ENCODE results near the gene RNPEPL1. TPM values are rescaled to one million over a fixed set of nuclear protein-coding genes. Genes with fewer than 3 reads are reported as not detected.
A peak's percentile ranks its signal among the peaks of the same experiment; 100 is the strongest.

The RNPEPL1 gene
- total and polyA plus RNA-seq, 10 of the 15 experiments (the other 5 are each of a cell fraction or from before 2014, with no cell fraction given) = 0.24 to 49.5 (median 6.8) TPM

GRCh38 chr2:240561325-240561971 lies 6.8 kb upstream of the RNPEPL1 start (continued):
- no peak for TF ChIP-seq IRF3 (IDR thresholded peaks at IDR 0.05)
- TF ChIP-seq TAF1 (IDR thresholded peaks at IDR 0.05; ENCODE audit: borderline replicate concordance, low read depth, low read length) = no peak
- TF ChIP-seq LARP7 (IDR thresholded peaks at IDR 0.05) = peak; percentile 10; the same call in 1 of the 2 replicates
- TF ChIP-seq ZNF207 (IDR thresholded peaks at IDR 0.05; ENCODE audit: borderline replicate concordance) = no peak
- peak; percentile 40; the same call in 1 of the 2 replicates for TF ChIP-seq SMARCA5 (IDR thresholded peaks at IDR 0.05)
- peak; percentile 60 for TF ChIP-seq SKIL (IDR thresholded peaks at IDR 0.05; ENCODE audit: low read depth, poor library complexity, severe bottlenecking)
- TF ChIP-seq RELB (IDR thresholded peaks at IDR 0.05; ENCODE audit: low read depth) = 0 out of 2 replicates have a peak, but pooled peaks have one; percentile 47
- no peak for TF ChIP-seq ZBTB33 (IDR thresholded peaks at IDR 0.05)
- TF ChIP-seq MTA2 (IDR thresholded peaks at IDR 0.05; ENCODE audit: low read depth) = no peak
- TF ChIP-seq JUNB (IDR thresholded peaks at IDR 0.05) = peak; percentile 60
- TF ChIP-seq IRF5 (IDR thresholded peaks at IDR 0.05; ENCODE audit: borderline replicate concordance) = no peak
- TF ChIP-seq CEBPB (IDR thresholded peaks at IDR 0.05; ENCODE audit: borderline replicate concordance in 1 of 2, low read depth in 2 of 2, low read length in 2 of 2) = no peak
- TF ChIP-seq DPF2 (IDR thresholded peaks at IDR 0.05) = no peak
- TF ChIP-seq BHLHE40 (IDR thresholded peaks at IDR 0.05; ENCODE audit: borderline replicate concordance in 1 of 2, low read depth in 2 of 2, low read length in 1 of 2) = no peak; a peak in 1 of 4 replicates
- TF ChIP-seq RCOR1 (conservative IDR thresholded peaks at IDR 0.05; ENCODE audit: low read depth, low read length) = no peak
- no peak for TF ChIP-seq RAD21 (IDR thresholded peaks at IDR 0.05; ENCODE audit: insufficient read depth, low read depth, low read length)
- no peak for TF ChIP-seq ATF3 (IDR thresholded peaks at IDR 0.05; ENCODE audit: borderline replicate concordance, extremely low read depth, low read depth, low read length)

Data from GM12878 (cell line).